DMS153 (cell line): ENCODE results near the gene FNDC3B.
"Not testable (repeated sequence)": the region's sequence is repeated elsewhere in the genome, so short reads cannot be mapped to it uniquely, and the experiment has no call there.

Experiments used
- DNase-seq: peaks from one replicate; lab custom pipeline; 2025; lab: John Stamatoyannopoulos, UW

The FNDC3B gene

DNA sequence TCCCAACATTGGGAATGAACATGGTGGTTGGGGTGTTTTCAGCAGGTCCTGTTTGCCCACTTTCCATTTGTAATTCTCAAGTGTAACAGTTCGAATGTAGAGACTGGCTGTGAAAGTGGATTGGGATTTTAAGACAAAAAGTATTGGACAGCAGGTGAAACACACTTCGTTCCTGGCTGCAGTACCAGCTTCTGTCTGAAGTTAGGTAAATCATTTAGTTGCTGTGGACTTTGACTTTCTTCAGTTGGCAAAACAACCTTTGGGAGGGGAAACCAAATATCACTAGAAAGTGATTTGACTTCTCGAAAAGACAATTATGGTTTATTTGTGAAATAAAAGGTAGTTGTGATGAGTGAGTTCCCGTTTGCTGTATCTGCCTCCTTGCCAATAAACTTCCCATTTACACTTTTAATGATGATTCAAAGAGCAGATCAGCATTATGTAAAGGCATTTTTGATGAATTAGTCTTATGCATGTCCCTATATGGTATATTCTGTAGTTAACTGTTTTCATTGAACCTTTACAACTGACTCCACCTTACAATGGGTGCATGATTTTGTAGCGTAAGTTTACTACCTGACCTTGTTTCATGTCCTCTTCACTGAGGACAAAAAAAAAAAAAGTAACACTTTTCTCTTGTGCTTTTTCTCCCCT lies 34.0 kb downstream of the FNDC3B start:
- no peak for DNase-seq

DNA sequence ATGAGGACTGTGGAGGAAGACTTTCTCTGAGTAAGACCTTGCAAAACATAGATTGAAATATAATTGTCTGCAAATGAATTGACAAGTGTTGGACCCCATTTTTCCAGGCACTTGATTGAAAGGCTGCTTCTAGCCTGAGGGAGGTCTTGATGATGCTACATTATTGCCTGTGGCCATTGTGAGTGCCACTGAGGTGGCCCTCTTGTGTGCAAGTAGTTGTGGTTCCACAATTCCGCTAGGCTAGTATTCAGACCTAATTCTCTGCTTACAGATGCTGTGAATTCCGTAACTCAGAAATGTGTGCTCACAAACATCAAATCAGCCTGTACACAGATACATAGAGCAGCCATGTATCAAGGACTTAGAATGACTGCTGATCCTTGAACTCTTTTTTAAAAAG lies 34.7 kb downstream of the FNDC3B start:
- DNase-seq: no peak

DNA sequence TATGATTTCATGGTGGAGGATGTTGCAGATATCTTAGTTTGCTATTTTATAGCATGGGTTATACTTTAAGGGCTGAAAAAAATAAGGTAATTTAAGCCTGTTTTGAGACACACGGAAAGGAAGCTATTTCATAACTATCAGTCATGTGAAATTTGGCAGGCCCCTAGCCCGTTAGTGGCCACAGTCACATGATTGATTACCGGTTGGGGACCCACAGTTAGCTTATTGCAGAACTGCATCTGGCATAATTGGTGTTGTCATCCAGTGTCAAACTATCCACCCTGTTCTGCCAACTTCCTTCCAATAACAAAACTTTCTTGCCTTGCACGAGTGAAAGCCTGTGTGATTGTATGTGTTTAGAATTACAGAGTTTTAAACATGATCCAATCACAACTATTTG lies 35.2 kb downstream of the FNDC3B start:
- no peak for DNase-seq

DNA sequence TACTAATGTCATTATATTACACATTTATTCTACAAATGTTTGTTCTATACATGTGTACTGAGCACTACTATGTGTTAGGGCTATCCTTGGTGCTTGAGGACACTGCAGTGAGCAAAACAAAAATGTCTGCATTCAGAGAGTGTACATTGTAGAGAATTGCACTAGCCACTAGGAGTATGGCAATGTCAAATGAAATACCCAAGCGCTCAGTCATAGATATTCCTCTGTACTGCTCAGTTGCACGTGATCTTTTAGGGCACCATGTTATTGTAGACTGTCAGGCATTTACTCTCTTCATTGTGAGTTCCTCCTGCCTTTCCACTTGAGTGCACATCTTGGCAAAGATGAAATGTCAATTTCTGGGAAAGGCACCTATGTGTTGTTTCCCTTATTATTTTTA lies 36.8 kb downstream of the FNDC3B start:
- DNase-seq: no peak

DNA sequence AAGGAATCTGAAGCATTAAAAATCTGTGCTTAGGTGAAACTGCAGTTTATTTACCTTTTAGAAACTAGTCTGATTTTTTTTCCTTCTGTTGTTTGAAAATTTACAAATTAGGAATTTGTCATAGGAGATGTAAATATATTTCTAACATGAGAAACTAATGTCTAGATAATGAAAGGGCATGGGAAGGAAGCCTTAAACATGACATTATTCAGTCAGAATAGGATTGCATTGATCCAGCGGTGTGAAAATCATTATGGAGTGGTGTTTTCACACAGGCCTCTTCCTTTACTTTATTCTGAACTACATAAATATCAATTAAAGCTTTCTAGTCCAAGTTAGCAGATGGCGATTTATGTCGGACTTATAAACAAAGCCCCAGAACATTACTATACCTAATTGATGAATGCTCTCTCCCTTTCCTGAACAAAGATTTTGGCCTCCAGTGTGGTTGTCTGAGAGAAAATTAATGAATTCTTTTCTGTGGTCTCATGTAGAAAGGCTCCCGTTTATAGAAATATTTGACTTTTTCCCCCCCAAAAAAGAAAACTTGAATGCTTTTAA lies 37.9 kb downstream of the FNDC3B start:
- no peak for DNase-seq

DNA sequence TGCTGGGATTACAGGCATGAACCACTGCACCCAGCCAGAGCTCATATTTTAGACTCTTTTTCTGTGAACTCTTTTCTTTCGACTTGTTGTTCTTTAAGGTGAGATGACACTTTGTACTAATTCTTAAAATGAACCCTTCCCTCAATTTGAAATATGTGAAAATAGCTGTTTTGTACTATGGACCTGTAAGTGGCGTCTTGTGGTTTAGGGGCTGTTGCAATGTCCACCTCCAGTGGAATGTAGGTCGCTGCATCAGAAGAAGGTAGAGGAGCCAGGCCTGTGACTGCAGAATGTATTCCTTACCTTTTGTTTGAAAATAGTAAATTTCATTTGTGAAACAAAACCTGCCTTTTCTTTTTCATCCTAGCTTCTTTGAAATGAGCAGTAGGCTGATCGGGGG lies 38.9 kb downstream of the FNDC3B start:
- DNase-seq: no peak

DNA sequence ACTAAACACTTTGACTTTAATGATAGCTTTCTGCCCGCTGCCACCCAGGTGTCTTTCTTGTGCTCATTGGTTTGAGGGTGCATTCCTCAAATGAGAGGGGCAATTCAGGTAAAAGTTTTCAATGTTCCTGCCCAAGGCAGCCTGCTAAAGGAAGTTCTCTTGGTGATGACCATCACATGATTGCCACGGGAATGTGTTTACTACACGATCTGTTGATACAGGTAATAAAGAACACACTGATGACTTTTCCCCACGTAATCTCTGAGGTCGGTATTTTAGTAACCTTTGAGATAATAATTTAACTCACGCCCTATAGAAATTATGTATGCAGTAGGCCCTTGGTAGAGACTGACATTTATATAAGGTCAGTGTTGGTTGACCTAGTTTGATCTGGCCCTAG lies 39.3 kb downstream of the FNDC3B start:
- no peak for DNase-seq

DNA sequence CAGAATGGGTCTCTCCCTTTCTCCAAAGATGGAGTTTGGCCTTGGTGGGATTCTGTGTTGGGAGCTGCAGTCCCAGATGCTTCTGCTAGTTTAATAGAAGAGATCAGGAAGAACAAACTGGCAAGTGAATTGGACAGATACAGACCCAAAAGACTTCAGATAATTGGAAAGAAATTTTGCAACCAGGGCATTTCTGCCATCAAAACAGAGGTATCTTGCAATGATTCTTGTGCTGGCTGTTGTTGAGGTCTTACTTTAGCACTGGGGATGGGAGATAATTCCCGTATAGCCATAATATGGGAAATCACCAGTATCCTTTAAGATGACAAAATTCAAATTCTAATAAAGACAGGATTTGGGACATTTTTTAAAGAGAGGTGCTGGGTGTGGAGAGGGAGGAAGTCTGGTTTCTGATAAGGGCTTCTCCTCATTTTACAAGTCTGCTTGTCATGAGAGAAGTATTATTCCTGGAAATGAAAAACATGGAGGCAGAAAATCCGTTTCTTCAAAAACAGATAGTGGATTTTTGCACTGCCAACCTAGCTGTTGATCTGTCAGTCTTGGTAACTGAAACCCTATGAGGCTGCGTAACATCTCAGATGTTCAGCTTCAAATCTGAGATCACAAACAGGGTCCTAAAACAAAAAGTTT lies 40.1 kb downstream of the FNDC3B start:
- DNase-seq: no peak

DNA sequence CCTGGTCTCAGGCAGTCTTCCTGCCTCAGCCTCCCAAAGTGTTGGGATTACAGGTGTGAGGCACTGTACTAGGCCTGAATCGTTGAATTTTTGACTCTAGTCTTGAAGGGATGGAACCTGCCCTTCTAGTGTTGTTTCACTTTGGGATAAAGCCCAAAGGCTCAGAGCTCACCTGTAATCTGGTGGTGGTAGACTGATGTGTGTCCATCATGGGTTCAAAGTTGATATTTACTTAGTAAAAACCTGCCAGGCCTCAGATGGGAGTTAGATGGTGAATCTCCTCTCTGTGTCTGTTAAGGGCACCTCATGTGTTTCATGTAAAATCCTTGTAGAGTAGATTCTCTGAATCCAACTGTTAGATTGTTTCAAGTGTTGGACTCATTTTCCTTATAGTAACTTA lies 41.1 kb downstream of the FNDC3B start:
- DNase-seq: no peak

DNA sequence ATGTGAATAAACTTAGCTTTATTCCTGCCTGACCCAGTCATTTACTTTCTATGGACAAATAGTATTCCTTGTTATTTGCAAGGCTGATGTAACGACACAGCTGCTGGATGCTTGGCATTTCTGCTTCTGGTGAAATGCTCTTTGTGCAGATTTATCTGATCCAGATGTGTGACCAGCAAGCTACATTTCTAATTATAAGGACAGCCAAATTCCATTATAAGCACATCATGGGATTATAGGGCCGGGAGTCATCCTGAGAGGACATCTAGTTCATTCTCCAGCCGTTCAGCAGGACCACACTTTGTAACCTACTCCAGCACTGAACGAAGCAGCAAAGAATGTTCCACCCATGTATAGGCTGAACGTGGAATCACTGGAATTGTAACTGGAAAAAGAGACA lies 42.9 kb downstream of the FNDC3B start:
- no peak for DNase-seq

DNA sequence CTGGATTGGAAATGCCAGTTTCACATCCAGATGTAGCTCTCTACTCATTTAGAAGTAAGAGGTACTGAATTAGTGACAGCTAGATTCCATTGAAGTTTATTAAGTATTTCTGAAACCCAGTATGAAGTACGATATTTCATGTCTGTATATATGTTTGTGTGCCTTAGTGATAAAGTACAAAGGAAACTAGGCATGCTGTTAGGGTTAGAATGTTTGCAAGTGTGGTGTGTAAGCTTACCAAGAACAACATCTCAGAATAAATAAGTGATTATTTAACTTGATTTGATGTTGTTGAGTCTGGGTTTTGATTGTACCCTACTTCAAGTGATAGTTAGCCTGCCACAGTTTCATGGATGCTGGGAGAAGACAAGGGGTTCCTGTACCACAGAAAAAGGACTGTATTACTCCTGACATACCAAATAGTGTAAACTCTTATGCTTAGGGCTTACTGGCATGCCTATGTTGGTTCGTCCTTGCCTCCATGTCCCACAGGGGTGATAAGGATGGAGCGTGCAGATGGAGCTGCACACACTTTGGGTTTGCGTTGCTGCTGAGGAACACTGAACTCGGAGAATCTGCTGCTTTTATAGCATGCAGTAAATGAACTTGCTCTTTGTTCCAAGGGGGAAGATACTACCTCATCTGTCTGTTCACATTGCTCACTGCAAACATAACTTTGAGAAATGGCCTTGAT lies 43.6 kb downstream of the FNDC3B start:
- DNase-seq: no peak

DNA sequence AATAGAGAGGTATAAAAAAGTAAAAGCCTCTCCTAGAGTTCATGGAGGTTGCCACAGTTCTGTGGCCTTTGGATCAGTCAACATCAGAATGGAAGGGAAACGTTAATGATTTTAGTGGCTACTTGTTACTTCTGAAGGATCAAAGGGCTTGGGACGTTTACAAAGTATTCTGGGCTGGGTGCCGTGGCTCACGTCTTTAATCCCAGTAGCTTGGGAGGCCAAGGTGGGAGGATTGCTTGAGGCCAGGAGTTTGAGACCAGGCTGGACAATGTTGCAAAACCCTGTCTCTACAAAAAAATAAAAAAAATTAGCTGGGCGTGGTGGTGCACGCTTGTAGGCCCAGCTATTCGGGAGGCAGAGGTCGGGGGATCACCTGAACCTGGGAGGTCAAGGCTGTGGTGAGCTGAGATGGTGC lies 44.6 kb downstream of the FNDC3B start:
- no peak for DNase-seq

DNA sequence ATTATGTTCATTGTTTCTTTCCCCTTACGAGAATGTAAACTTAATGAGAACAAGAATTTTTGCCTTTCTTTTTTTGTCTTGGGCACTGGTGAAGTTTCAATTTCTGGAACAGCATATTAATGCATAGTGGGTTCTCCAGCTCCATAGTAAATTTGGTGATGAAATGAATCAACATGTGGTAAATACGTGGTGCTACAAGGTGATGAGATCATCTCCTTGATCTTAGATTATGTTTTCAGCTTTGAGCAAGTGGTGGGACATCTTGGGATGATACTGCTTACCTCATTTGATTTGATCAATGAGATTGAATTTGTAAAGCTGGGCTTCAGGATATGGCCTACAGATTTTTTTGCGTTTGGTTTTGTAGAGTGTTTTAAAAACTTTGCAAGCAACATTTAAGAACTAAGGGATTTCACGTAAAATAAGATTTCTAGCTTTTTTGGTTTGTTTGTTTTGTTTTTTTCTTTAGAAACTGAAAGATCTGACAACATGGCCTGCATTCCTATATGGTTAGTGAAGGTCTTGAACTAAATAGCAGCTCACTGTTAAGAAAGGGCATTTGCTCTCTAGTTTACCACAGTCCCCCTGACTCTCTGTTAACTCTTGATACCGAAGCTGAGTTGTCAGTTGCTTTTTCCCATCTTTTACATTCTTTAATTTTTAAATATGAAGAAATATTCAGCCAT lies 45.6 kb downstream of the FNDC3B start:
- no peak for DNase-seq

DNA sequence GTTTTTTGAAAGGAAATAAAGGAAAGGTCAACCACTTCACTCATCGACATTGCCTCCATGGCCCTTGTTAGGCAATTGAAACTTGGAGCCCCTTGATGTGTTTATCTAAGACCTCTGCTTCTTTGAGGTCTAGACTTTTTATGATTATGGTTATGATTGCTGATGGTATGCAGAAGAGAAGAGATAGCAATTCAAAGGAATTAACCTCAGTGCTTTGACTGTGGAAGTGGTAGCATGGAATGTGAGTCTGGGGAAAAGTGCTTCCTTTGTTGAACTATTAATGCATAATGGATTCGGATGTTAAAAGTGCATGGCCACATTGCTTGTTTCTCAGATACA lies 46.1 kb downstream of the FNDC3B start:
- DNase-seq: no peak

DNA sequence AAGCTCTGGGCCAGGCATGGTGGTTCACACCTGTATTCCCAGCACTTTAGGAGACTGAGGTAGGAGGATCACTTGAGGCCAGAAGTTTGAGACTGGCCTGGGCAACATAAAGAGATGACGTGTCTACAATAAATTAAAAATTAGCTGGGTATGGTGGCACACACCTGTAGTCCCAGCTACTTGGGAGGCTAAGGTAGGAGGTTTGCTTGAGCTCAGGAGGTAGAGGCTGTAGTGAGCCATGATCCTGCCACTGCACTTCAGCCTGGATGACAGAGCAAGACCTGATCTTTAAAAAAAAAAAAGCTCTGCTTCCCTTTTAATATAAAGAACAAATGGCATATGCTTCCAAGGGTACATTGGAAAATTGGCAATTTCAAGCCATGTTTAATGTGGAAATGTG lies 46.7 kb downstream of the FNDC3B start:
- no peak for DNase-seq

DNA sequence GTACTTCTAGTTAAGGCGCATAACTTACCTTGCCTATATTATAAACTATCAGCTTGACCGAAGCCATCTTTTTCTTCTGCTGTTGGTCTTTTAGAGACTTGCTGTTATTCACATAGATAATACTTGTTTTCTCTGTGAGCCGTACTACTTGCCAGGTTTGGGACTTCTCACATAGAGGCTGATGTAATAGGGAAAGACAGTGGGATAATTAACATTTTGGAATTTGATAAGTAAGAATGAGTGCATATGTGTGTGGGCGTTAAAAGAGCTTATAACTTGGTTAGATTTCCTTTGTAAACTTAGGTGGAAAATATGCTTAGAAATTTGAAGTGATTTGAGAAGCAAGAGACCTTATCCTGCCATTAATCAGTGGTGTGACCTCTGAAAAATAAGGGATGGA lies 47.8 kb downstream of the FNDC3B start:
- no peak for DNase-seq

DNA sequence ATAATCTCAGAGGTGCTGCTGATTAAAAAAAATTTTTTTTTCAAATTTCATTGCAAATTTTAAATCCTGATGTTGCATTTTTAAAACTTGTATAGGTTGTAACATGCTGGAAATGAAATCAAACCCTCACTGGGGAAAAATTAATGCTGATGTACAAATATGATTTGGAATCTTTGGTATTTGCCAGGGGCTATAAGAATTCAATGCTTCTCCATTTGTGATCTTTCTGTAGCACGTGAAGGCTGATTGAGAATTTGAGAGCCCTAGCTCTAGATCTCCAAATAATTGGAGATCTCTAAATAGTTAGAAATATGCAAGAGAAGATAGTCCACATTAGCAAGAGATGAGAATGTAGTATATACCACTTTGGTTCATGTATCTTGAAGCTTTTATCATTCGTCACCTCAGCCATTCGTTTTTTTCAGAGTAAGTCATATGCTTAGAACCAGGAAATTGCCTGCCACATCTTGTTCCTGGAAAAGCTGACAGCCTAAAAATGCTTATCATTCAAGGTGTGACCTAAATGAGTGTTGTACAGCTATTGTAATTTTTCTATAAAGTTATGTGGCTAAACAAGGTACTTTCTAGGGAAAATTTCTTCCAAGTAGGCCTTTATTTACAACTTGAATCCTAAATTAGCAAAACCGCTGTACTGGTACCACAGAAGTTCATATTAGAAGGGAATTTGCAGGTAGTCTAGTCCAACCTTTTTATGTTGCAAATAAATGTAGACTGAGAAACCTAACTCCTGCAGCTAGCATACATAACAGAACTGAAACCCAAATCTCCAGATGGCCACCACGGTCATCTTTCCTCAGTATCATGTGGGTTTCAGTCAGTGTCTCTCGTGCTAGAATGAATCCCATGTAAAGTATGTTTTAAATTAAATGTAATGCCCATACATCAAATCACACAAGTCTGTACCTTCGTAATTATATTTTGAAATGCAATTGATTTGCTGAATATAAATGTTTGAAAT lies 48.5 kb downstream of the FNDC3B start:
- peak; percentile 20 for DNase-seq

DNA sequence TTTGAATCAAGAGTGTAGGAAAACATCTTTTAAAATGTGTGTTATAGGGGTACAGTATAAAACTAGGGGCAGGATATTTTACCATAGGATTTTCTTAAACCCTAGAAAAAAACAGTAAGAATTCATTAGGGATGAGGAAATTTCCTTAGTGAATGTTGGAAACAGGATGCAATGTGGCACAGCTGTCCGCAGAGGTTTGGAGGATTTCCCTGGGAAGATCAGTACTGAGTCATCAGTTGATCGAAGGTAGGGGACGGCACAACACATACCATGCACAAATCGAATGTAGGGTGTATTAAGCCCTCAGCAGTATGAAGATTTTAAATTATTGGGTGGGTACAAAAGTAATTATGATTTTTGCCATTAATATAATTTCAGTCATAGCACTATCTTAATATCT lies 49.9 kb downstream of the FNDC3B start:
- DNase-seq: no peak

DNA sequence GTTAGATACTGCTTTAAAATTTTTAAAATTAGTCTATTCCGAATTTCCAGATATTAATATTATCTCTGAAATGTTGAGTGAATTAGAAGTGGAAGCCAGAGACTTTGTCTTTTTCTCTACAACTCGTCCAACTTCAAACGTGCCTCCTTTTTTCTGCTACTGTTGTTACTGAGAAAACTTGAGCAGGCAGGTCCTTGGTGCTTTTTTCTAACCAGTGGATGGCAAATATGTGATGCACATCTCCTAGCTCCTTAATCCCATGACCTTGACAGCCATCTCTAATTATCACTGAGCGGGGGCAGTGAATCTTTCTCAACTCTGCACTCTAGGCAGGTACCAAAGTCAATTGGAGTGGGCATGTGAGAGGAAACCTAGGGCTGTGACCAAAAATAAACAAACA lies 50.7 kb downstream of the FNDC3B start:
- DNase-seq: no peak

DNA sequence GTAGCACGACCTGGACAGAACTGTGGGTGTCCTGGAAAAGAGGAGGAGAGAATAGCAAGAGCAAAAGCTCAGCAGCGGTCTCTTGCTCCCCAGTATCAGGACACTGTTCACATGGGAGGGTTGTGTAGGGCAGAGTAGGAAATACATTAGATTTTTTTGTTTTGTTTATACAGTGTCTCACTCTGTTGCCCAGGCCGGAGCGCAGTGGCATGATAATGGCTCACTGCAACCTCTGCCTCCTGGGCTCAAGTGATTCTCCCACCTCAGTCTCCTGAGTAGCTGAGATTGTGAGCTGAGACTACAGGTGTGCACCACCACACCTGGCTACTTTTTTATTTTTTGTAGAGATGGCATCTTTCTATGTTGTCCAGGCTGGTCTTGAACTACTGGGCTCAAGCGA lies 53.3 kb downstream of the FNDC3B start:
- DNase-seq: no peak

DNA sequence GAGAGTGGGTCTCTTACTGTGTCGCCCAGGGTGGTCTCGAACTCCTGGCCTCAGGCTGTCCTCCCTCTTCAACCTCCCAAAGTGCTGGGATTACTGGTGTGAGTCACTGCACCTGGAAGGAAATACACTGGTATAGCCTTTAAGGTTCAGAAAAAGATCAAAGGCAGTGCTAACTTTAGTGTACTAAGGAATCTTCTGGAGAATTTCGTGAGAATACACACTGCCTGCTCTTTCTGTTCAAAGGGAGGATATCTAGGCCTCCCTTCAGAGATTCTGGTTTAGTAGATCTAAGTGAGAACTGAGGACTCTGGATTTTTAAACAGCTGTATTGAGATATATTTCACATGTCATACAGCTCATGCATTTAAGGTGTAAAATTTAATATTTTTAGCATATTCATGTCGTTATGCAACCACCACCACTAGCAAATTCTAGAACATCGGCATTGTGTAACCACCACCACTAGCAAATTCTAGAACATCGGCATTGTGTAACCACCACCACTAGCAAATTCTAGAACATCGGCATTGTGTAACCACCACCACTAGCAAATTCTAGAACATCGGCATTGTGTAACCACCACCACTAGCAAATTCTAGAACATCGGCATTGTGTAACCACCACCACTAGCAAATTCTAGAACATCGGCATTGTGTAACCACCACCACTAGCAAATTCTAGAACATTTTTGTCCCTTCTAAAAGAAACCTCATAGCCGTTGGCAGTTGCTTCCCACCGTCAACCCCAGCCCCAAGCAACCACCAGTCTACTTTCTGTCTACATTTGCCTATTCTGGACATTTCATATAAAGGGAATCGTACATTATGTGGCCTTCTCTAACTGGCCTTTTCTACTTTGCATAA lies 54.4 kb downstream of the FNDC3B start:
- not testable (repeated sequence) for DNase-seq
